CD4-positive, alpha-beta T cell treated with Interleukin-15 for 1 hour (primary cell): ENCODE measurements around the gene FBRSL1.

ENCODE experiments used
- DNase-seq: peaks from one replicate; pipeline ENCODE4 v3.0.0-alpha.2; 2020

The FBRSL1 gene

DNA sequence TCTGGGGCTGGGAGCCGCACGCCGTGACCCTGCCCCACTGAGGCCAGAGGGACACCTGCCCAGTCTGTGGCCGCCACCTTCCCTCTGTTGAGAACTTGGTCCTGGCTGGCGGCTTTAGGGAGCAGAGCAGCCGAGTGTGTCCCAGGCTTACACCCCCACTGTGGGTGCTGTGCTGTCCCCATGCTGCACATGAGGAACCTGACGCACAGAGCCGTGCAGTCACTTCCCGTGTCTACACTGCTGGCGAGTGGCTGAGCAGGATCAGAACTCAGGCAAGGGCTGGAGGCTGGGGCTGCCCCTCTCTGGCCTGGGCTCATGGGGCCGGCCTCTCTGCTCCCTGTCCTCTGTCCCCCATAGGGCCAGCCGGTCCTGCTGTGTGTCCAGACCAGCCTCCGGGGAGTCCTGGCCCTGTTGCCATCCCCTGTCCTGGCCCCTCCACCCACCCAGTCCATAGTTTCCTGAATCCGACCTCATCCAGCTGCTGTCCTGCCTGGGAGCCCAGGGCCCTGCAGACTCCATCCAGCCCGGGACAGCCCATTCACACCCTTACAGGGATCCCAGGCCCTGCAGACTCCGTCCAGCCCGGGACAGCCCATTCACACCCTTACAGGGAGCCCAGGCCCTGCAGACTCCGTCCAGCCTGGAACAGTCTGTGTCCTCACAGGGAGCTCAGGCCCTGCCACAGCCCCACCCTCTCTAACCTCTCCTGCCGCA lies 10.3 kb downstream of the FBRSL1 start:
- no peak for DNase-seq

DNA sequence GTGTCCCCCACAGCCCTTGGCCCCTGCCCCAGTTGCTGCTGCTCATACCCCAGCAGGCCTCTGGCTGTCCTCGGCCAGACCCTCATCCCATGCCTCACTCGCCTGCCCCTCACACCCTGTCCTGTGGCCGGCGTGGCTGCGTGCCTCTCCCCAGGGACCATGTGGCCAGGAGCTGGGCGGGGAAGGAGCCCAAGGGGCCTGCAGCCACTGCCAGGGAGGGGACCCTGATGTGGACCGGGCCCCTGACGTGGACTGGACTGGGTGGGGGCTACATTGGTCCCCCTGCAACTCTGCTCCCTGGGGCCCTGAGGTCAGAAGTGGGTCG lies 10.9 kb downstream of the FBRSL1 start:
- no peak for DNase-seq

GRCh38 chr12:132501204-132501940 lies 11.4 kb downstream of the FBRSL1 start:
- no peak for DNase-seq

- DNase-seq = no peak
Measured at GRCh38 chr12:132502149-132502881, 12.4 kb downstream of the FBRSL1 start.

DNA sequence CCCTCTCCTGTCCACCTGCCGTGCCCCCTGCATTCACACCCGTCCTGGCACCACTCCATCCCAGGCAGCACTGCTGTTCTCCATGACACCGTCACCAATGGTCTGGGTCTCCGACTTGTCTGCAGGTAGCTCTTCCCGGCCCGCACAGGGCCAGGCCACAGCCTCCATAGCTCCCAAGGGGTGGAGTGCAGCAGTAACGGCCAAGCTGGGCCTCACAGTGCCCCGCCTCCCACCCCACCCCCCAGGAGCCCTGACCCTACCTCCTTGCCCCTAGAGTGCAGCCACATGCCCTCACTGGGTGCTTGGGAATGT lies 12.9 kb downstream of the FBRSL1 start:
- DNase-seq = no peak

DNA sequence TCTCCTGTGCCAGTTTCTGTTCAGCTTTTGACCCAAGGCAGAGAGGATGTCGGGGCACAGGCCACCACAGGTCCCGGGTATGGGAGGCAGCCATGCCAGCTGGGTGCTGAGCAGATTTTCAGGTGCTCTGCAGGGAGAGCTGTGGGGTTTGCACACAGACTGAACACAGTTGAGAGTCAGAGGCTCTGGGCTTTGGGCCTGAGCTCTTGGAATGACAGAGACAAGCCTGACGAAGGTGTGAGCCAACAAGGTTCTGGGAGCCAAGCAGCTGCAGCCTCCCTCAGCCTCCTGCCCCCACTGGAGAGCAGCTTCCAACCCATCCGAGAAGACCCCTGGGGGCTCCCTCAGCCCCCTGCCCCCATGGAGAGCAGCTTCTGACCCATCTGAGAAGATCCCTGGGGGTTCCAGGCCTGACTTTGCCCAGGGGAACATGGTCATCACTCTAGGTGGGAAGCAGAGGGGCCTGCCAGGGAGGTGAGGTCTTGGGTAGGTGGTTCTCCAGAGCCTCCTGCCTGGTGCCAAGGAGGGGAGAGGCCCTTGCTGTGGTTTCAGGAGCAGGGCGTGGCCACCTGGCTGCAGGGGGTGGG lies 13.8 kb downstream of the FBRSL1 start:
- no peak for DNase-seq

DNA sequence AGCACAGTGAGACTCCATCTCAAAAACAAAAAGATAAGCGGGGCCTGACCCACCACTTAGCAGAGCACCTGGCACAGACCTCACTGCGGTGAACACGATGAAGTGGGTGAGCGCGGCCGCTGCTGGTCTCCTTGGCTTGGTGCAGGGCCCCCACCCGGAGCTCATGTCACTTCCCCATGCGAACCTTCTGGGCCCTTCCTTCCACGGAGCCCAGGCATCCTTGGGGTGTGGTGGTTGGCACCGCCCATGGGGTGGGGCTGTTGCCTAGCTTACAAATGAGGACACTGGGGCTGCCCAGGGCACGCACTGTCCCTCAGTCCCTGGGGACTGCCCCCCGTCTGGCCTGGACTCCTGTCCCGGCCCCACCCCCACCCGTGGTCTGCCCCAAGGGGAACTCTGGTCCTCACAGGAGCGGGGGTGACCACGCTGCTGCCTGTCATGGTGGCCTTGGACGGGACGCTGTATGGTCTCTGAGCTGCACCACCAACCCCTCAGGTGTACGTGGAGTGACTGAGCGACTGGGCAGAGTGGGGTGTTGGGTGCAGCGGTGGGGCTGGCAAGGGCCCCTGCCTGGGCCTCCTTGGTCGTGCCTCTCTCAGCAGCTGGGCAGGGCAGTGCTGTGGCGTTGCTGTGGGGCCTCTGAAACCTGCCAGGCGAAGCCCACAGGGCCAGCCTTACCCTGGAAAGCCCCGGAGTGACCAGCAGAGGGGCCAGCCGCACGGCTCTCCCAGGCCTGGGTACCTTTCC lies 15.3 kb downstream of the FBRSL1 start:
- peak; percentile 65 for DNase-seq

- DNase-seq = no peak
Measured at GRCh38 chr12:132505852-132506219, 15.9 kb downstream of the FBRSL1 start.

- peak; percentile 58 for DNase-seq
Measured at GRCh38 chr12:132506328-132507160, 16.6 kb downstream of the FBRSL1 start.

GRCh38 chr12:132507161-132507538 lies 17.2 kb downstream of the FBRSL1 start:
- no peak for DNase-seq

DNA sequence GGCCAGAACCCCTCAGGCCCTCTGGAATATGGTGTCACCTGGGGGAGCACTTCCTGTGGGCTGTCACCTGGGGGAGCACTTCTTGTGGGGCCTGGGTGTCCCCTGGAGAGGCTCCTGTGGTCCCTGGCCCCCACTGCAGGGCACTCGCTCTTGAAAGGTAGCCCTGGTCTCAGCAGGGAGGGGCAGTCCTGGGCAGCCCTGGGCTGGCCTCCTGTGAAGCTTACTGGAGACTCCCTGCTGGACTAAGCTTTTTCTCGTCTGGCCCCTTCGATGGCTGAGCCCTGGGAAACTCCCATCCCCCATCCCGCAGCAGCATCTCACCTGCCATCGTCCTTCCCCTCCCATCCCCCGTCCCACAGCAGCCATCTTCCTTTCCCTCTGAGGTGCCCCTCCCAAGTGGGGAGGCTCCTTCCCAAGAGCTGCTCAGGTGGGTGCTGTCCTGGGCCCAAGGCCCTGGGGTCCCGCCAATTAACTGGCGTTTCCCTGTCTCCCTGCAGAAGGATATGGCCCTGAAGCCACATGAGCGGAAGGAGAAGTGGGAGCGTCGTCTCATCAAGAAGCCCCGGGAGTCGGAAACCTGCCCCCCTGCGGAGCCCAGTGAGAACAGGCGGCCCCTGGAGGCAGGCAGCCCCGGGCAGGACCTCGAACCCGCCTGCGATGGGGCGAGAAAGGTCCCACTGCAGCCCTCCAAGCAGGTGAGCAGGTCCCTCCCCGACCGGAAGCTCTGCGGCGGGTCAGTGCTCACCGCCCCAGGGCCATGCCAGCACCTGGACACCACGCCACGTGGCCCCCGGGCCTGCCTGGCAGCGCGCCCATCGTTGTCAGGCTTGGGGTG lies 17.9 kb downstream of the FBRSL1 start:
- DNase-seq = no peak

- DNase-seq = no peak
Measured at GRCh38 chr12:132508491-132508740, 18.5 kb downstream of the FBRSL1 start.

DNA sequence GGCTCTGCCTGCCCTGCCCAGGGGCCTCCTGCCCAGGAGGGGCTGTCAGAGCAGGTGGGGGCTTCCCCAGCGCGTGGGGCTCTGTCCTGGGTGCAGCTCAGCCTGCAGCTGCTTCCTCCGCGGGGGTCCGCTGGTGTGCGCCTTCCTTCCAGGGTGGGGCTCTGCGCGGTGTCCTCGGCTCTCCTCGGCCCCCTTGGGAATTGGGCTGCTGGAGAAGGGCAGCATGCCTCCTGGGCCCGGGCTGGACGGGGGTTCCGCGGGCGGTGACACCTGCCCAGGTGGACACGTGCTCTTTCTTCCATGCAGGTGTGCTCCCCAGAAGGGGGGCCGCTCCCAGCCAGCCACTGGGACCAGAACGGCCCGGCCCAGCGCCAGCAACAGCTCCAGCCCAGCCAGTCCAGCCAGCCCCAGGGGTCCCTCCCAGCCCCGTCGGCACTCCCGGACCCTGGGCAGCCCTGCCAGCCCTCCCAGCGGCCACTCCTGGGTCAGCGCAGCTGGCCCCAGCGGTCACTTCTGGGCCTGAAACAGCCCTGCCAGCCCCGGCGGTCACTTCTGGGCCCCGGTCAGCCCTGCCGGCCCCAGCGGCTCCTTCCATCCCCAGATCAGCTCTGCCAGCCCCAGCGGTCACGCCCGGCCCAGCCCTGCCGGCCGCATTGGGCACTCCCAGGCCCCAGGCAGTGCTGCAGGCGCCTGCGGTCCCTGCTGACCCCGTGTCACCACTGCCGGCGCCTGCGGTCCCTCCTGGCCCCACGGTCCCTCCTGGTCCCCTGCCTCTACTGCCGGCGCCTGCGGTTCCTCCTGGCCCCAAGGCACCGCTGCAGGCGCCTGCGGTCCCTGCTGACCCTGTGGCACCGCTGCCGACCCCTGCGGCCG lies 19.1 kb downstream of the FBRSL1 start:
- no peak for DNase-seq

DNA sequence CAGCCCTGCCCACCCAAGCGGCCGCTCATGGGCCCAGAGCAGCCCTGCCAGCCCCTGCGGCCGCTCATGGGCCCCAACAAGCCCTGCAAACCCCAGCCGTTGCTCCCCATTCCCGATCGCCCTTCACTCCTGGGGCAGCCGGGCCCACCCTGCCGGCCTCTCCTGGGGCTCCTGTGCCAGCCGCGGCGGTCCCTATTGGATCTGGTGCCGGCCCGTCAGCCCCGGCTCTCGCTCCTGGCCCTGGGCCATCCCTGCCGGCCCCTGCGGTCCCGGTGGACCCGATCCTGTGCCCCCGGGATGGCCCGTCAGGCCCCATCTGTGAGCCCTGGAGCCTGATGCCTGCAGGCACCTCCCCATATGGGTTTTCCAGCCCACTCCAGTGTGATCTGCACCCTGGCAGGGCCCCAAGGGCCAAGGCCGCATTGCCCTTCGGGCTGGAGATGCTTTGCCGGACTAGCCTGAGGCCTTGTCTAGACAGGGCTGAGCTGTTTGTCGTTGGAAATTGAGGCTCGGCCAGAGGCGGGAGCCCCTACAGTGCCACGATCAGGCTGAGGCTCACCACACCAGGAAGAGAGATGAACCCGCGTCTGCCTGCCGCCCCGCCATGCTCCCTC lies 20.3 kb downstream of the FBRSL1 start:
- DNase-seq = no peak

GRCh38 chr12:132510746-132511477 lies 21.0 kb downstream of the FBRSL1 start:
- no peak for DNase-seq

GRCh38 chr12:132511516-132512196 lies 21.7 kb downstream of the FBRSL1 start:
- no peak for DNase-seq

DNA sequence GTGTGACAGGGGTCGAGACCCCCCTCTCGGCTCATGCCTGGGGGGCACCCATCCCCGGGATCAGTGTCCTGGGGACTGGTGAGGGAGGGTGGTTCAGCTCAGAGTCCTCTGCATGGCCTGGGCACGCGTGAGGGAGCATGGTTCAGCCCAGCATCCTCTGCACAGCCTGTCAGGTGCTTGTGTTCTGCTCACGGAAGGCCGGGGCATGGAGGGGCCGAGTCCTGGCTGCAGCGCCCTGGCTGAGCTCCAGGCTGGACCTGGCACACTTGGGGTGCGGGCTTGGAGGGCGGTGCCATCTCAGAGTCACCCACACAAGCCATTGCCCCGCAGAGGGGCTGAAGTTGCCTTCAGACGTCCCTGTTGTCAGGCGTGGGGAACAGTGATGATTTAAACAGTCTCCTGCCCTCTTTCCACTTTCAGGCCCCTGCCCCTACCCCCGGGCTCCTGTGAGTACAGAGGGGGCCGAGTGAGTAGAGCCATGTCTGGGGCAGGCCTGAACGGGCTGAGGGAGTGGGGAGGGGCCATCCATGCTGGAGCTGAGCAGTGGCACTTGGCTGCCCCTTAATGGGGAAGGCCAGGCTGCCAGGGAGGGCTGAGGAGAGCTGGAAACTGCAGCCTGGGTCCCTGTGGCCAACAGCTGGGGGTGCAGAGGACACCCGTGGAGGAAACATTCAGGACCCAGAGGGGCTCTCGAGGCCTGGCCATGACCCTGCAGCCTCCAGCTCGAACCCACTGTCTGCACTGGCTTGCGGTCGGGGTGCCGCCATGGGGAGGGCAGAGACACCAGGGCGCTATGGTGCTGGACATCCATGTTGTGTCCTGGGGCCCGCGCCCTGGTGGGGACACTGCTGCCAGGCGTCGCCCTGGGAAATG lies 22.5 kb downstream of the FBRSL1 start:
- DNase-seq = no peak

DNA sequence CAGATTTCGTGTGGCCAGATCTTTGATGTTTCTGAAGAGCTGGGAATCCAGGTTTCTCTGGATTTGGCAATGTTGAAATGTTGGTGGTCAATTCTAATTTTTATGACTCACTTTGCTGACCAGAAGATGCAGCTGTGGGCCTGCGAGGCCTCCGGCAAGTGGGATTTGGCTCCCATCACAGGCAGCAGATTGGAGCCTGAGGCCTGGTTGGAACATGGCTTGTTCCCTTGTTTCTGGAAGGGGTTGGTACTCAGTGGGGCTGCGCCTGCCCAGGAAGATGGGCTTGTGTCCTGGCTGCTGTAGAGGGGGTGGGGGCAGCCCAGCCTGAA lies 23.1 kb downstream of the FBRSL1 start:
- no peak for DNase-seq
